Measurements from ENCODE around the gene CRYGN.

- TF ChIP-seq GATA3 (IDR thresholded peaks at IDR 0.05; ENCODE audit: low read depth, low read length), result no peak
- TF ChIP-seq GATA2 (IDR thresholded peaks at IDR 0.05; ENCODE audit: low read depth, low read length), result no peak
Measured at GRCh38 chr7:151461096-151461941, 21.4 kb upstream of the CRYGN start.

Measured in SH-SY5Y (cell line).